Muscle of leg (tissue), 9 donors: Measurements from ENCODE around the gene TRIML1. TPM values are rescaled to one million over a fixed set of nuclear protein-coding genes. Genes with fewer than 3 reads are reported as not detected.

Experiments
- polyA plus RNA-seq, 8 donors: library from polyadenylated mRNA; unstranded; fragments of 120-200 nt; gene quantifications; one replicate each; pipeline versions ENCODE4 v1.2.1 to v1.2.3, GENCODE V29; 2013; ENCODE audit warnings: inconsistent platforms in 1 of 8, low replicate concordance in 1 of 8; ENCODE audit not compliant: insufficient read length in 8 of 8, insufficient read depth in 1 of 8
- total RNA-seq: library from RNA; stranded (reverse); fragments of 120-200 nt; gene quantifications from one replicate; pipeline ENCODE4 v1.2.4, GENCODE V29; 2013

The TRIML1 gene
- total and polyA plus RNA-seq, 9 donors, result not detected

Other genes starting within 250 kb of the TRIML1 start
- gene ZFP42, start 143.7 kb upstream of the TRIML1 start, total RNA-seq, result under 0.01 TPM
- under 1 TPM; 0.05 to 0.40 (median 0.10) TPM for gene ZFP42, start 143.7 kb upstream of the TRIML1 start, polyA plus RNA-seq
- gene TRIML2, start 29.8 kb upstream of the TRIML1 start, total RNA-seq, result not detected
- gene TRIML2, start 29.8 kb upstream of the TRIML1 start, polyA plus RNA-seq, result under 1 TPM in 1 of 8 donors, not detected in 7; 0.30 TPM